SK-N-SH treated with all-trans-retinoic acid at 6 μM for 48 hours (cell line): ENCODE measurements around the gene CHST11.

Experiments used
- ATAC-seq: fragments of 200-7000 bp; cut with Tn5 transposase; 3 replicates; pipeline ENCODE4 v1.9.1; 2020; ENCODE audit warnings: mild to moderate bottlenecking, moderate library complexity
- ARNTL ChIP-seq: fragments of 450-650 bp; formaldehyde crosslinking; IDR thresholded peaks from 2 replicates; pipeline ENCODE4 v1.5.0; 2020; ENCODE audit warnings: low read depth, mild to moderate bottlenecking, moderate library complexity, borderline replicate concordance
- BACH2 ChIP-seq: fragments of 250-450 bp; sonication (Bioruptor Pico); IDR thresholded peaks from 2 replicates; pipeline ENCODE4 v1.9.0; 2021; ENCODE audit warnings: mild to moderate bottlenecking, borderline replicate concordance
- CSDC2 ChIP-seq: fragments of 250-450 bp; sonication (Bioruptor Pico); IDR thresholded peaks from 2 replicates; pipeline ENCODE4 v1.5.0; 2020; ENCODE audit warnings: mild to moderate bottlenecking, moderate library complexity
- ESRRG ChIP-seq: fragments of 250-450 bp; sonication (Bioruptor Pico); IDR thresholded peaks from 2 replicates; pipeline ENCODE4 v1.6.1; 2021; ENCODE audit warnings: mild to moderate bottlenecking
- GLIS3 ChIP-seq: fragments of 250-450 bp; sonication (Bioruptor Pico); IDR thresholded peaks from 2 replicates; pipeline ENCODE4 v1.5.0; 2020; ENCODE audit warnings: mild to moderate bottlenecking, moderate library complexity
- ISL1 ChIP-seq: fragments of 250-450 bp; sonication (Bioruptor Pico); IDR thresholded peaks from 2 replicates; pipeline ENCODE4 v2.1.2; 2022; ENCODE audit warnings: mild to moderate bottlenecking, moderate library complexity
- OSR1 ChIP-seq: fragments of 250-450 bp; sonication (Bioruptor Pico); IDR thresholded peaks from 2 replicates; pipeline ENCODE4 v1.8.0; 2022; ENCODE audit warnings: moderate library complexity, mild to moderate bottlenecking, inconsistent platforms
- PATZ1 ChIP-seq: fragments of 250-450 bp; sonication (Bioruptor Pico); IDR thresholded peaks from 2 replicates; pipeline ENCODE4 v1.8.0; 2020; ENCODE audit warnings: mild to moderate bottlenecking, moderate library complexity, borderline replicate concordance
- PPARA ChIP-seq: fragments of 250-450 bp; sonication (Bioruptor Pico); IDR thresholded peaks from 2 replicates; pipeline ENCODE4 v1.5.0; 2020; ENCODE audit warnings: mild to moderate bottlenecking, borderline replicate concordance
- RARB ChIP-seq: fragments of 250-450 bp; sonication (Bioruptor Pico); IDR thresholded peaks from 2 replicates; pipeline ENCODE4 v1.8.0; 2021; ENCODE audit warnings: mild to moderate bottlenecking, moderate library complexity
- SNAI2 ChIP-seq: fragments of 250-450 bp; sonication (Bioruptor Pico); IDR thresholded peaks from 2 replicates; pipeline ENCODE4 v1.5.0; 2020; ENCODE audit warnings: mild to moderate bottlenecking, moderate library complexity
- TCF4 ChIP-seq: fragments of 250-450 bp; sonication (Bioruptor Pico); IDR thresholded peaks from 2 replicates; pipeline ENCODE4 v1.8.0; 2021; ENCODE audit warnings: mild to moderate bottlenecking, moderate library complexity, borderline replicate concordance
- TOX ChIP-seq: fragments of 250-450 bp; sonication (Bioruptor Pico); IDR thresholded peaks from 2 replicates; pipeline ENCODE4 v1.8.0; 2021; ENCODE audit warnings: mild to moderate bottlenecking, moderate library complexity, borderline replicate concordance
- TSHZ2 ChIP-seq: fragments of 250-450 bp; sonication (Bioruptor Pico); IDR thresholded peaks from 2 replicates; pipeline ENCODE4 v1.5.0; 2020; ENCODE audit warnings: mild to moderate bottlenecking, moderate library complexity
- ZC3H10 ChIP-seq: fragments of 250-450 bp; sonication (Bioruptor Pico); IDR thresholded peaks from 2 replicates; pipeline ENCODE4 v1.5.1; 2021; ENCODE audit warnings: mild to moderate bottlenecking, moderate library complexity
- ZFP3 ChIP-seq: fragments of 250-450 bp; sonication (Bioruptor Pico); IDR thresholded peaks from 2 replicates; pipeline ENCODE4 v1.5.0; 2020; ENCODE audit warnings: mild to moderate bottlenecking, moderate library complexity
- ZFP30 ChIP-seq: fragments of 450-650 bp; formaldehyde crosslinking; IDR thresholded peaks from 2 replicates; pipeline ENCODE4 v1.5.0; 2022; ENCODE audit warnings: mild to moderate bottlenecking, moderate library complexity
- ZNF565 ChIP-seq: fragments of 450-650 bp; formaldehyde crosslinking; conservative IDR thresholded peaks from 2 replicates; pipeline ENCODE4 v1.5.0; 2020; ENCODE audit warnings: low read depth, mild to moderate bottlenecking, moderate library complexity
- ZNF70 ChIP-seq: fragments of 450-650 bp; formaldehyde crosslinking; IDR thresholded peaks from 2 replicates; pipeline ENCODE4 v1.5.0; 2020; ENCODE audit warnings: mild to moderate bottlenecking, moderate library complexity
- ZNF8 ChIP-seq: fragments of 450-650 bp; formaldehyde crosslinking; IDR thresholded peaks from 2 replicates; pipeline ENCODE4 v1.5.0; 2020; ENCODE audit warnings: mild to moderate bottlenecking, moderate library complexity
- TF ChIP-seq, protein P1 (sequence below): fragments of 250-450 bp; sonication (Bioruptor Pico); IDR thresholded peaks from 2 replicates; pipeline ENCODE4 v1.5.1; 2021; ENCODE audit warnings: mild to moderate bottlenecking, moderate library complexity
- TF ChIP-seq, protein P2 (sequence below): fragments of 250-450 bp; sonication (Bioruptor Pico); IDR thresholded peaks from 2 replicates; pipeline ENCODE4 v1.5.1; 2020; ENCODE audit warnings: low read depth, mild to moderate bottlenecking, moderate library complexity
- TF ChIP-seq, protein P3 (sequence below): fragments of 250-450 bp; sonication (Bioruptor Pico); IDR thresholded peaks from 2 replicates; pipeline ENCODE4 v1.8.0; 2021; ENCODE audit warnings: low read depth, mild to moderate bottlenecking, moderate library complexity, borderline replicate concordance

The CHST11 gene

GRCh38 chr12:104769144-104769561 lies 312.4 kb downstream of the CHST11 start:
- ATAC-seq = no peak
- TF ChIP-seq TSHZ2 (CRISPR knock-in tag) (no peak), RARB (CRISPR knock-in tag) (no peak), ARNTL (CRISPR knock-in tag) (no peak), ZNF70 (no peak), ESRRG (CRISPR knock-in tag) (no peak), ZFP30 (no peak), OSR1 (CRISPR knock-in tag) (no peak), PPARA (CRISPR knock-in tag) (no peak), GLIS3 (no peak)

DNA sequence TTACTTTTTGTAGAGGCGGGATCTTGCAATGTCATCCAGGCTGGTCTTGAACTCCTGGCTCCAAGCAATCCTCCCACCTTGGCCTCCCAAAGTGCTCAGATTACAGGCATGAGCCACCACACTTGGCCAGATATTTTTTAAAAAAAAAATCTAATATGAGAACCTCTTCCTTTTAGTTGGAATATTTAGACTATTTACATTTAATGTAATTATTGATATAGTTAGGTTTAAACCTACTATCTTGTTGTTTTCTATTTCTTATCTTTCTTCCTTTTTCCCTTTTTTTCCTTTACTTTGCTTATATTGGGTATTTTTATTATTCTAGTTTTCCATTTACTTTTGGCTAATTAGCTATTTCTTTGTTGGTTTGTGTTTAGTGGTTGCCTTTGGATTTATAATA lies 315.6 kb downstream of the CHST11 start:
- no peak for TF ChIP-seq ZFP3 (CRISPR knock-in tag)
- no peak for TF ChIP-seq GLIS3
- TF ChIP-seq TOX (CRISPR knock-in tag) = no peak
- no peak for TF ChIP-seq ZNF8 (CRISPR knock-in tag)
- no peak for TF ChIP-seq RARB (CRISPR knock-in tag)
- TF ChIP-seq SNAI2 (CRISPR knock-in tag) = no peak
- TF ChIP-seq ZFP30 = no peak
- no peak for TF ChIP-seq ISL1
- no peak for TF ChIP-seq CSDC2 (CRISPR knock-in tag)
- TF ChIP-seq, protein P1, sequence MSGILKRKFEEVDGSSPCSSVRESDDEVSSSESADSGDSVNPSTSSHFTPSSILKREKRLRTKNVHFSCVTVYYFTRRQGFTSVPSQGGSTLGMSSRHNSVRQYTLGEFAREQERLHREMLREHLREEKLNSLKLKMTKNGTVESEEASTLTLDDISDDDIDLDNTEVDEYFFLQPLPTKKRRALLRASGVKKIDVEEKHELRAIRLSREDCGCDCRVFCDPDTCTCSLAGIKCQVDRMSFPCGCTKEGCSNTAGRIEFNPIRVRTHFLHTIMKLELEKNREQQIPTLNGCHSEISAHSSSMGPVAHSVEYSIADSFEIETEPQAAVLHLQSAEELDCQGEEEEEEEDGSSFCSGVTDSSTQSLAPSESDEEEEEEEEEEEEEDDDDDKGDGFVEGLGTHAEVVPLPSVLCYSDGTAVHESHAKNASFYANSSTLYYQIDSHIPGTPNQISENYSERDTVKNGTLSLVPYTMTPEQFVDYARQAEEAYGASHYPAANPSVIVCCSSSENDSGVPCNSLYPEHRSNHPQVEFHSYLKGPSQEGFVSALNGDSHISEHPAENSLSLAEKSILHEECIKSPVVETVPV = no peak
- TF ChIP-seq OSR1 (CRISPR knock-in tag) = no peak
- TF ChIP-seq PPARA (CRISPR knock-in tag) = no peak
- TF ChIP-seq BACH2 (CRISPR knock-in tag) = no peak
- ATAC-seq = no peak

DNA sequence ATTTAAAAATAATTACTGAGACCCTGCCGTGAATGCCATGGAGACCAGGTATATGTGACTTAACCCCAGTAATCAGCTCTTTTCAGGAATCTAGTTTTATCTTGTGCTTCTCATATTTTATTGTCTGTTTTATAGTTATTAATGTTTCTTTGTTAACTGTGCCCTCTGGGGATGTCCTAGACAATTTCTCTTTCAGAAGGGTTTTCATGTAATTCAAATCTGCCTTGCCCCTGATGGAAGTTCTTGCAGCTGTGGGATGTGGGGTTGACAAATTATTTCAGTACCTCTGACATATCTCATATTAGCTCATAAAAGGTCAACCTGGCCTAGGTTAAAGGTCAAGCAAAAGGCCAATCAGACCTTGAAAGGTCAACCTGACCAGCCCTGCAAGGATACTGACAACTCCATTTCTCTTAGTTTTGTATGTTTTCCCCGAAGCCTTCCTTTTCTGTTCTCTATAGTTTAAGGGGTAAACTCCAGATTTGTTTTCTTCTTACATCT lies 319.0 kb downstream of the CHST11 start:
- no peak for ATAC-seq
- no peak for TF ChIP-seq TCF4 (CRISPR knock-in tag)
- TF ChIP-seq BACH2 (CRISPR knock-in tag) = no peak
- TF ChIP-seq ZC3H10 = no peak
- TF ChIP-seq CSDC2 (CRISPR knock-in tag) = no peak
- no peak for TF ChIP-seq ZNF8 (CRISPR knock-in tag)
- TF ChIP-seq PATZ1 (CRISPR knock-in tag) = no peak
- no peak for TF ChIP-seq ZNF565 (CRISPR knock-in tag)
- TF ChIP-seq SNAI2 (CRISPR knock-in tag) = no peak
- TF ChIP-seq, protein P2, sequence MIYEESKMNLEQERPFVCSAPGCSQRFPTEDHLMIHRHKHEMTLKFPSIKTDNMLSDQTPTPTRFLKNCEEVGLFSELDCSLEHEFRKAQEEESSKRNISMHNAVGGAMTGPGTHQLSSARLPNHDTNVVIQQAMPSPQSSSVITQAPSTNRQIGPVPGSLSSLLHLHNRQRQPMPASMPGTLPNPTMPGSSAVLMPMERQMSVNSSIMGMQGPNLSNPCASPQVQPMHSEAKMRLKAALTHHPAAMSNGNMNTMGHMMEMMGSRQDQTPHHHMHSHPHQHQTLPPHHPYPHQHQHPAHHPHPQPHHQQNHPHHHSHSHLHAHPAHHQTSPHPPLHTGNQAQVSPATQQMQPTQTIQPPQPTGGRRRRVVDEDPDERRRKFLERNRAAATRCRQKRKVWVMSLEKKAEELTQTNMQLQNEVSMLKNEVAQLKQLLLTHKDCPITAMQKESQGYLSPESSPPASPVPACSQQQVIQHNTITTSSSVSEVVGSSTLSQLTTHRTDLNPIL (CRISPR knock-in tag) = no peak
- no peak for TF ChIP-seq ZFP3 (CRISPR knock-in tag)
- no peak for TF ChIP-seq GLIS3
- TF ChIP-seq ISL1 = no peak
- TF ChIP-seq ESRRG (CRISPR knock-in tag) = no peak
- no peak for TF ChIP-seq ZNF70
- no peak for TF ChIP-seq PPARA (CRISPR knock-in tag)
- TF ChIP-seq OSR1 (CRISPR knock-in tag) = no peak
- TF ChIP-seq, protein P3, sequence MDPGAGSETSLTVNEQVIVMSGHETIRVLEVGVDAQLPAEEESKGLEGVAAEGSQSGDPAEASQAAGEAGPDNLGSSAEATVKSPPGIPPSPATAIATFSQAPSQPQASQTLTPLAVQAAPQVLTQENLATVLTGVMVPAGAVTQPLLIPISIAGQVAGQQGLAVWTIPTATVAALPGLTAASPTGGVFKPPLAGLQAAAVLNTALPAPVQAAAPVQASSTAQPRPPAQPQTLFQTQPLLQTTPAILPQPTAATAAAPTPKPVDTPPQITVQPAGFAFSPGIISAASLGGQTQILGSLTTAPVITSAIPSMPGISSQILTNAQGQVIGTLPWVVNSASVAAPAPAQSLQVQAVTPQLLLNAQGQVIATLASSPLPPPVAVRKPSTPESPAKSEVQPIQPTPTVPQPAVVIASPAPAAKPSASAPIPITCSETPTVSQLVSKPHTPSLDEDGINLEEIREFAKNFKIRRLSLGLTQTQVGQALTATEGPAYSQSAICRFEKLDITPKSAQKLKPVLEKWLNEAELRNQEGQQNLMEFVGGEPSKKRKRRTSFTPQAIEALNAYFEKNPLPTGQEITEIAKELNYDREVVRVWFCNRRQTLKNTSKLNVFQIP (CRISPR knock-in tag) = no peak
- no peak for TF ChIP-seq TSHZ2 (CRISPR knock-in tag)
- no peak for TF ChIP-seq ZFP30
- no peak for TF ChIP-seq RARB (CRISPR knock-in tag)
